Measurements from ENCODE around the gene CLBA1.
"Not testable (repeated sequence)": the region's sequence is repeated elsewhere in the genome, so short reads cannot be mapped to it uniquely, and the experiment has no call there.

CLBA1 gene

DNA sequence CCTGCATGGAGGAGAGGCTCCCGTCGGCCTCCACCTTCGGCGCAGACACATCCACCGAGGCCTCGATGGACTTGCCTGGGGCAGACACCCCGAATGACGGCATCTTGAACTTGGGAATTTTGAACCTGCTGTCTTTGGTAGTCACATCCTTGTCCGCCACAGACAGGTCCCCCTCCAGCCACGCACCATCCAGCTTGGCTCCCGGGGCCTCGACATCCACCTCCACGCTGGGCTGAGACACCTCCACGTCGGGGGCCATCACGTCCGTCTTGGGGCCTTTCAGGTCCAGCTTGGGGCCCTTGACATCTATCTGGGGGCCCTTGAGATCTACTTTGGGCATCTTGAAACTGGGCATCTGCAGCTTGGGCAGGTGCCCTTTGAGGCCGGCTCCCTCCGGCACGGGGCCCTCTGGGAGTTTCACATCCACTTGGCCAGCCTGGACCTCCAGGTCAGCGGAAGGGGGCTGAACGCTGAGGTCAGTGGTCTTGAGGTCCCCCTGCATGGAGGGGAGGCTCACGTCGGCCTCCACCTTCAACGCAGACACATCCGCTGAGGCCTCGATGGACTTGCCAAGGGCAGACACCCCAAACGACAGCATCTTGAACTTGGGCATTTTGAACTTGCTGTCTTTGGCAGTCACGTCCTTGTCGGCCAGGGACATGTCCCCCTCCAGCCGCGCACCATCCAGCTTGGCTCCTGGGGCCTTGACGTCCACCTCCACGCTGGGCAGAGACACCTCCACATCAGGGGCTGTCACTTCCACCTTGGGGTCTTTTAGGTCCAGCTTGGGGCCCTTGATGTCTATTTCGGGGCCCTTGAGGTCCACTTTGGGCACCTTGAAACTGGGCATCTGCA, 37.5 kb upstream of the CLBA1 start:
- DNase-seq = not testable (repeated sequence)

DNA sequence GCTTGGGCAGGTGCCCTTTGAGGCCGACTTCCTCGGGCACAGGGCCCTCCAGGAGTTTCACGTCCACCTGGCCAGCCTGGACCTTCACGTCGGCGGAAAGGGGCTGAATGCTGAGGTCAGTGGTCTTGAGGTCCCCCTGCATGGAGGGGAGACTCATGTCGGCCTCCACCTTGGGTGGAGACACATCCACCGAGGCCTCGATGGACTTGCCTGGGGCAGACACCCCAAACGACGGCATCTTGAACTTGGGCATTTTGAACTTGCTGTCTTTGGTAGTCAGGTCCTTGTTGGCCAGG, 36.9 kb upstream of the CLBA1 start:
- DNase-seq = no peak

DNA sequence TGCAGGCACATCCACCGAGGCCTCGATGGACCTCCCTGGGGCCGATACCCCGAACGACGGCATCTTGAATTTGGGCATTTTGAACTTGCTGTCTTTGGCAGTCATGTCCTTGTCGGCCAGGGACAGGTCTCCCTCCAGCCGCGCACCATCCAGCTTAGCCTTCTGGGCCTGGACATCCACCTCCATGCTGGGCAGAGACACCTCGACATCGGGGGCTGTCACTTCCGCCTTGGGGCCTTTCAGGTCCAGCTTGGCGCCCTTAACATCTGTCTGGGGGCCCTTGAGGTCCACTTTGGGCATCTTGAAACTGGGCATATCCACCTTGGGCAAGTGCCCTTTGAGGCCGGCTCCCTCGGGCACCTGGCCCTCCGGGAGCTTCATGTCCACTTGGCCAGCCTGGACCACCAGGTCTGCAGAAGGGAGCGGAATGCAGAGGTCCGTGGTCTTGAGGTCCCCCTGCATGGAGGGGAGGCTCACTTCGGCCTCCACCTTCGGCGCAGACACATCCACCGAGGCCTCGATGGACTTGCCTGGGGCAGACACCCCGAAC, 36.1 kb upstream of the CLBA1 start:
- DNase-seq = not testable (repeated sequence)

DNA sequence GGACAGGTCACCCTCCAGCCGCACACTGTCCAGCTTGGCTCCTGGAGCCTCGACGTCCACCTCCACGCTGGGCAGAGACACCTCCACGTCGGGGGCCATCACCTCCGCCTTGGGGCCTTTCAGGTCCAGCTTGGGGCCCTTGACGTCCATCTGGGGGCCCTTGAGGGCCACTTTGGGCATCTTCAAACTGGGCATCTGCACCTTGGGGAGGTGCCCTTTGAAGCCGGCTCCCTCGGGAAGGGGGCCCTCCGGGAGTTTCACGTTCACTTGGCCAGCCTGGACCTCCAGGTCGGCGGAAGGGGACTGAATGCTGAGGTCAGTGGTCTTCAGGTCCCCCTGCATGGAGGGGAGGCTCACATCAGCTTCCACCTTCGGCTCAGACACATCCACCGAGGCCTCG, 35.6 kb upstream of the CLBA1 start:
- no peak for DNase-seq

DNA sequence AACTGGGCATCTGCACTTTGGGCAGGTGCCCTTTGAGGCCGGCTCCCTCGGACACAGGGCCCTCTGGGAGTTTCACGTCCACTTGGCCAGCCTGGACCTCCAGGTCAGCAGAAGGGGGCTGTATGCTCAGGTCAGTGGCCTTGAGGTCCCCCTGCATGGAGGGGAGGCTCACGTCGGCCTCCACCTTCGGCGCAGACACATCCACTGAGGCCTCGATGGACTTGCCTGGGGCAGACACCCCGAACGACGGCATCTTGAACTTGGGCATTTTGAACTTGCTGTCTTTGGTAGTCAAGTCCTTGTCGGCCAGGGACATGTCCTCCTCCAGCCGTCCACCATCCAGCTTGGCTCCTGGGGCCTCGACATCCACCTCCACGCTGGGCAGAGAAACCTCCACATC, 34.9 kb upstream of the CLBA1 start:
- not testable (repeated sequence) for DNase-seq

DNA sequence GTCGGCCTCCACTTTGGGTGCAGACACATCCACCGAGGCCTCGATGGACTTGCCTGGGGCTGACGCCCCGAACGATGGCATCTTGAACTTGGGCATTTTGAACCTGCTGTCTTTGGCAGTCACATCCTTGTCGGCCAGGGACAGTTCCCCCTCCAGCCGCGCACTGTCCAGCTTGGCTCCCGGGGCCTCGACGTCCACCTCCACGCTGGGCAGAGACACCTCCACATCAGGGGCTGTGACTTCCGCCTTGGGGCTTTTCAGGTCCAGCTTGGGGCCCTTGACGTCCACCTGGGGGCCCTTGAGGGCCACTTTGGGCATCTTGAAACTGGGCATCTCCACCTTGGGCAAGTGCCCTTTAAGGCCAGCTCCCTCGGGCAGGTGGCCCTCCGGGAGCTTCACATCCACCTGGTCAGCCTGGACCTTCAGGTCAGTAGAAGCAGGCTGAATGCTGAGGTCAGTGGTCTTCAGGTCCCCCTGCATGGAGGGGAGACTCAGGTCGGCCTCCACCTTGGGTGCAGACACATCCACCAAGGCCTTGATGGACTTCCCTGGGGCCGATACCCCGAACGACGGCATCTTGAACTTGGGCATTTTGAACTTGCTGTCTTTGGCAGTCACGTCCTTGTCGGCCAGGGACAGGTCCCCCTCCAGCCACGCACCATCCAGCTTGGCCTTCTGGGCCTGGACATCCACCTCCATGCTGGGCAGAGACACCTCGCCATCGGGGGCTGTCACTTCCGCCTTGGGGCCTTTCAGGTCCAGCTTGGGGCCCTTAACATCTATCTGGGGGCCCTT, 33.5 kb upstream of the CLBA1 start:
- not testable (repeated sequence) for DNase-seq

DNA sequence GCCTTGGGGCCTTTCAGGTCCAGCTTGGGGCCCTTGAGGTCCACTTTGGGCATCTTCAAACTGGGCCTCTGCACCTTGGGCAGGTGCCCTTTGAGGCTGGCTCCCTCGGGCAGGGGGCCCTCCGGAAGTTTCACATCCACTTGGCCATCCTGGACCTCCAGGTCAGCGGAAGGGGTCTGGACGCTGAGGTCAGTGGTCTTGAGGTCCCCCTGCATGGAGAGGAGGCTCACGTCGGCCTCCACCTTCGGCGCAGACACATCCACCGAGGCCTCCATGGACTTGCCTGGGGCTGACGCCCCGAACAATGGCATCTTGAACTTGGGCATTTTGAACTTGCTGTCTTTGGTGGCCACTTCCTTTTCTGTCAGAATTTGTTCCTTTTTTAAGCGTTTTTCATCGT, 32.5 kb upstream of the CLBA1 start:
- no peak for DNase-seq

DNA sequence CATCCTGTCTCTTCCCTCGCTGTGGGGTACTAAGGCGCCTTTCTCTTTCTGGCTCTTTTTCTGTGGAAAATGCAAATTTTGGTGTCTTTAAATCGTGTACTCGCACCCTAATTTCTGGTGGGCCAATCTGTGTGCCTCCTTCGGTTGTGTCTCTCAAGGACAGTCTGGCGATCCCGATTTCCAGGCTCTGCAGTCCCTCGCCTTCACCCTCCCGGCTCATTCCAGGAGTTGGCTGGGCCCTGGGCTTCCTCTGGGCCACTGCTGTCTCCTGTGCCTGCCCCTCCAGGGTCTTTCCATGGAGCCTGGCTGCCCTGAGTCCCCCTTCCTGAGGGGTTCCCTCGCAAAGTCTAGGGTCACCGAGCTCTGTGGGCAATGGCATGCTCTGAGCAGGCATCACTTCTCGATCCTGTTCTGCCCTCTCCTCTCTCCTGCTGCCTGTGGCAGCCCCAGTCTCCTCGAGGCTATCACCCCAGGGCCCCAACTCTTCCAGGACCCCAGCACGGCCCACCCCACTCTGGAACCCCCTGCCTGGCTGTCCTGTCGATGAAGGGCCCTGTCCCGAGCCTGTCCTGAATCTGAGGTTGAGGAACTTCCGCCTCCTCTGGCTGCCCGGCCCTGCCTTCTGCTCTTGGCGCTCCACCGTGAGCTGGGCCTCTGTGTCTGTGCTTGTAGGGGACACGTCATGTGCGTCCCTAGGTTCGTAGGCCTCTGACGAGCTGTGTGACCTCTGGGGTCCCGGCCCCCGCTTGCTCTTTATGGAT, 31.5 kb upstream of the CLBA1 start:
- DNase-seq = no peak

DNA sequence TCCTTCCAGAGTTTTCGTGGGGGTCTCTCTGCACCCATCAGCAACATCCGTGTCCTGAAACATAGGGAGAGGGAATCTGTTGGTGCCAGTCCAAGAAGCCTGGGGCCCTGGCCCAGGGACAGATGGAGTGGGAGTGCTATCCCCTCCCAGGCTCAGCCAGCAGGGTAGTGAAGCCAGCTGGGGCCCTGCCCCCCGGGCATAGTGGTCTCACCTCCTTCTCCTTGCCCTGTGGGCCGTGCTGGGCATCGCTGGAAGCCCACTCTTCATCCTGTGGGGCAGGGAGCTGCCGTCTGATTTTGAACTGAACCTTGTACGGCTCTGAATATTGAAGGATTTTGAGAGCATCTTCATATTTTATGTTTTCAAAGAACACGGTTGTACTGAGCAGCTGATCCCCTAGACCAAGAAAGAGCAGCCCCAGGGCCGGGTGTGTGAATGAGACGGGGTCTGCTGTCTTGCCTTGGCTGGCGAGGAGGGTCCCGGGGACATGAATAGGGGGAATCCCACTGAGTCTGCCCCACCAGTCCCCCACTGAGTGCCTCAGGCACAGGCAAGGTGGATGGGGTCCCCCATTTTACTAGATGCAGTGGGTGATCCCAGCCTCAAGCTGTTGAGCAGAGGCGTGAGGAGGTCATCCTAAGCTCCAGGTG, 30.7 kb upstream of the CLBA1 start:
- DNase-seq = no peak

DNA sequence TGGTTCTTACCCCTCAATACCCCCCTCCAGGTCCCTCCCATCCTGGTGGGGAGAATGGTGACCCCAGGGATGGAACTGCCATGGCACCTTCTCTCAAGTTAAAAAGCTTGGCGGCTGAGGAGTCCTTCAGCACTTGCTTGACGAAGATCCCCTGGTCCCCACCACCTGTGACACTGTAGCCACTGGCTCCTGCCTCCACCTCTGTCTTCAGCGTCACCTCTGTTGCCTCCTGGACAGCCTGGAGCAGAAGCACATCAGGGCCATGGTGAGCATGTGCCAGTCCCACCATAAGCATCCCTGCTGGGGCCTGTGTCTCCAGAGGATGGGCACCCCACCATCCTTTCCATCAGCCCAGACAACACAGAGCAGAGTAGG, 30.2 kb upstream of the CLBA1 start:
- DNase-seq = no peak

DNA sequence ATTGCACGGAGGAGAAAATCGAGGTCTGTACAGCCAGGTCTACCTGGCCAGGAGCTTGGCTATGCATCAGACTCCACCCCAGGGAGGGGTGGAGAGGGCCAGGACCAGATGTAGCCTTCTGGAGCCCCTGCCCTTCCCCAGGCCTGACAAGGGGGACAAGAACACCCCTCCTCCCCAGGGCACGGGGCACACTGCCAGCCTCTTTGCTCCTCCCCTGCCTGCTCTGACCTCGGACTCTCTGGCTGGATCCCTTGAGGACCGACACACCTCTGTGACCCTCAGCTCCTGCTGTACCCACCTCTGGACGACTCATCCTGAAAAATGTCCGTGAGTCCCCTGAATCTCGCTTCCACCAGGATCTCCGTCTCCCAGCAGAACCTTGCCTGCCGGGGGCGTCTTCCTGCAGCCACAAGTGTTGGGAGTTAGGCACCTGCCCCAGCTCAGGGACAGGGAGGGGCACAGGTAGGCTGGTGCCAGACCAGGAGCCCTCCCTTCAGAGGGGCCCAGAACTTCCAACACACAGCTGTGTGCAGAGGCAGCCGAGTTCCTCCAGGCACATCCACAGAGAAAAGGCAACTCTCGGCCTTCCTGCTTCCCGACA, 29.2 kb upstream of the CLBA1 start:
- DNase-seq = no peak

DNA sequence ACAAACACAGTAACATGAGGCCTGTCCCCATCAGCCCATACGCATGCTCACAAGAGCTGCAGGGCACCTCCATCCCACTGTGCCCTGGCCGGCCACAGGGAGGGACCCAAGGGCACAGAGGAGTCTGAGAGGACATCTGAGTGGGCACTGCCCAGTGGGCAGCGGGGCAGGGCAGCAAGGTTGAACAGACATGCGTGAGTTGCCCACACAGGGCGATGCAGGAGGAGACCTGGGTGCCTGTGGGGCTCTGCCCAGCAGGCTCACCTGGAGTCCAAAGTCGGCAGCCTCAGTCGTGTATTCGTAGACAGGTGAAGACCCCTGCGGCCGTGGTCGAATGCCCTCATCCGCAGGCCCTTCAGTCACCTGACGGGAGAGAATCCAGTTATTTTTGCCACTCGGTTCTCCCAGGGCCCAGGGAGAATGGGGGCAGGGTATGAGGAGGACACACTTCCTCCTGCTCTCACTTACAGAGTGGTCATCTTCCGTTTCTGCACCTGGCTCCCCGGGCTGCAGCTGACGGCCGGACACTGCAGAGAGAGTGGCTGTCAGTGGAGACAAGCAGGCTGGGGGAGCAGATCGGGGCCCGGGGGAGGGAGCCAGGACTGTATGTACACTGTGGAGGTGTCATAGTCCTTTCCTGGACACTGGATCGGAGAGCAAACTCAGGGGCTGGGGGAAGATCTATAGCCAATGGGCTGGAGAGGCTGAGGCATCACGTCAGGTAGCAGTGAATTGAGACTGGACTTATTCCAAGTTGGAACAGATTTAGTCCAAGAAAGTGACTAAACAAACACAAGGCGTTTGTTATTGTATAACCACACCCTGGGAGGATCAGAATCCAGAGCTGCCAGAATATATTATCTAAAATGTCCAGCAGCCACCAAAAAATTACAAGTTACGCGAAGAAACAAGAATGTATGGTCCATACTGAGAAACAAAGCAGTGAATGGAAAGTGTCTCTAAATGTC, 28.2 kb upstream of the CLBA1 start:
- DNase-seq = no peak

DNA sequence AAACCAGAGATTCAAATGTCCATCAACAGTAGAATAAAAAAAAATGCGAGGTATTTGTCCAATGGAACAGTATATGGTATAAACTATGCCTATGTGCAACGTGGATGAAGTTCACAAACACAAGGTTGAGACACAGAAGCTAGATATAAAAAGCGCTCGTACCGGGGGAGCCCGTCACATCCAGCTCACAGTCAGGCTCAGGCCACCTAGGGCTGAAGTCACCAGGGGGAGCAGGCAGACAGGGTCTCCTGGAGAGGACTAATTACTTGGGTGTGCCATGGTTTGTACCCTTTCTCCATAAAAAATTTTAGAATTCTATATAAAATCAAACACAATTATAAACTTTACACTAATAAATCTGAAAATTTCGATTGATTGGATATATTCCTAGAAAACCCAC, 21.0 kb upstream of the CLBA1 start:
- no peak for DNase-seq

DNA sequence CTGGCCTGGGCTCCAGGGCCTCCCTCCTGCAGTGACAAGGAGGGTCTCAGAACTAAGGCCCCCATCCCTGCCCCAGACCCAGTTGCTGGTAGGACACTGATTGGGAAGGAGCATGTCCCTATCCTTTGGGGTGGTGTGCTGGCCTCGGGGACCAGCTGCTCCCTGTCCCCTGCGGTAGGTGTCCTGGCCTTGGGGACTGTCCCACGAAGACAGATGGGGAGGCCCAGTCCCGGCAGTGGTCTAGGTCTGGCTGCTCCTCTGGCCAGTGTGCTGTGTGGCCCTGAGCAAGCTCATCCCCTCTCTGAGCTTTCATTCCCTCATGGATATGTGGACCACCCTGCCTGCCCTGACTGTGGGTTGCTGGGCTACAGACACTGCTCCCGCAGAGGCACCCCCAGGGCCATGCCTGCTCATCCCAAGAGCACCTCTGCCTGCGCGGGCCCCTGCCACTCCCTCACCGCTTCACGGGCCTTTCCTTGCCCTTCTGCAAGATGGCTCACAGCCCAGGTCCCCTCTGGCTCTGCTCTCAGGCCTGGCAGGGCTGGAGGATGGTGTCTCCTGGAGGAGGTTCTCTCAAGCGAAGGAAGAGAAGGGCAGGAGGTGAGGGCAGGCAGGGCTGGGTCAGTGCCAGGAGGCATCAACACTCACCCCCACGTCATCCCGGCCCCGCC, 19.9 kb upstream of the CLBA1 start:
- DNase-seq = peak; percentile 0

DNA sequence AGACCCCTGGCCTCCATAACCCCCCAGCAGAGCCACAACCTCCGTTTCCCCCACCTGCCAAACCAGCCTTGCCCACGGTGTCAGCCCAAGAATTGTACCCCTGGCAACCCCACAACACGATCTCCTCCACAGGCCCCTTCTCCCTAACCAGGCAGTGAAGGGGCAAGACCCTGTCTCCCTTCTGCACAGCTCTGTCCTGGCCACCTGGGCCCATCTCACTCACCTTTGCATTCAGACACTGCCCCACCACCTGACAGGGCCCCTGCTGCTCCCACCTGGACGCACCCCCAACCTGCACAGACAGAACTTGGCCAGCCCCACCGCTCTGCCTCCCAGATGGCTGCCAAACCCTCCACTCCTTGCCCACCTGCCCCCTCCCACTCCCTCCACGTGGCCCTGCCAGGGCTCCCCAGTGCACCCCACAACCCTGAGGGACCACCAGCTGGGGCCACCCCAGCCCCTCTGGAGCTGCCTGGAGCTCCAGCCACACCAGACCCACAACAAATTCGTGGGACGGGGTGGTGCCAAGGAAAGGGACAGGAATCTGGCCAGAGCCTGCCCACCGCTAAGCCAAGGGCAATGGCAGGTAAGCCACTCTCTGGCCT, 19.2 kb upstream of the CLBA1 start:
- no peak for DNase-seq

DNA sequence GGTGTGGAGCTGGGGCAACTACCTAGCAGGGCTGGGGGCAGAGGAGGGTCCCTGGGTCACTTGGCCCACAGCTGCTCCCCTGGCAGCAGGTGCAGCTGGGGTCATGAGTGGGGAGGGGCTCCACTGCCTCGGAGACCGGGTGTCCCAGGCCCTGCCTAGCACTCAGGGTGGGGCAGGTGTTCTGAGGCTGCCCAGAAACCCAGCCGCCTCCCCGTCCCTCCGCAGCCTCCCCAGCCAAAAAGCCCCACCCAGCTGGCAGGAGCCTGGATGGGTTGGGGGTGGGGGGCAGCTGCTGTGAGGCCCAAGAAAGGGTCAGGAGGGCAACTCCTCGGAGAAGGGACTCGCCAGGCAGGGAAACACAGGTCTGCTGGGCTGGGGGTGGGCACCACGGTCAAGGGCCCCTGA, 18.6 kb upstream of the CLBA1 start:
- DNase-seq = no peak

DNA sequence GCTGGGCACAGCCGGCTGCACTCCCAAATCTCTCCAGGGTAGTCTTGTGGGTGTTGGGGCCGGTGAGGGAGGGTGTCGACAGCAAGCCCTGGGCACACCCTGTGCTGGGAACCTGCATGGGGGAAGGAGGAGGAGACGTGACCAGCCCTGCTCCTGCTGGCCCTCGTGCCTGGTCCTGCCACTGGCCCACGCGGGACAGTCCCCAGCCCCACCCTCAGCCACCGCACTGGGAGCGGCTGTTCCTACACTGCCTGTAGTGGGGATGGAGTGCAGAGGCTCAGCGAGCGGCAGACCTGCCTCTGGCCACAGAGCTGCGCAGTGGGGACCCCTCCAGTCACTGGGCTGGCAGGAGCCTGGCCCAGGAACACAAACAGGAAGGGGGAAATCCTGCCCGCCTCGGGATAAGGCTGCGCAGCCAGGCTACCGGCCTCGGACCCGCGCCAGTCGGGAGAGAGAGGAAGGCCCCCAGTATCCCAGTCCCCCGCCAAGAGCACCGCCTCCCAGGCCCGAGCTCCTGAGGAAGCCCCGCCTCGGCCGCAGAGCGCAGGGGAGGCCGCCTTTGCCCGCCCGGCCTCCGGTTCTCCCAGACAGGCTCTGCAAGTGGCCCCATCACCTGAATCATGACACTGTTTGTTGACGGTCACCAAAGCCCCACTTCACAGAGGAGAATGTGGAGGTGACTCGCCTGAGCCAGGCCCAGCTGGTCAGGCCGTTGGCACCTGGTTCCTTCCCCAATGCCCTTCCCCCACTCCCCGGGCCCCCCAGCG, 18.0 kb upstream of the CLBA1 start:
- peak; percentile 1 for DNase-seq

DNA sequence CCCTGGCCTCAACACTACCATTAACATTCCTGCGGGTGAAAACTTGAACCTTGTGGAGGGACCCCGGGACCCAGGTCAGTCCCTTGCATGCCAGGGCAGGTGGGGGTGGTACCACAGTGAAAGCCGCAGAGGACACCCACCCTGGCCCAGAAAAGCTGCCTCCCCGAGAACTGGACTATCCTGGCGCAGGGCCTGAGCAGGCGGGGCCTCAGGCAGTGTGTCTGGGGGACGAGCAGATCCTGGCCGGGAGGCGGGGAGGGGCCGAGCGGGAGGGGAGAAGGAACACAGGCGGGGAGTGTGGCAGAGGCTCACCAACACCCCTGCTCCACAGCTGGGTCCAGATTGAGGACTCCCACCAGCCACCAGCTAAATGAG, 17.4 kb upstream of the CLBA1 start:
- DNase-seq = no peak

Data from stimulated activated CD4-positive, alpha-beta T cell treated with anti-CD3 and anti-CD28 coated beads, Interleukin-1b, Interleukin-23, amount 100 ng/mL, for 48 hours (primary cell).